ENCODE results near the gene ACSS1.

- TF ChIP-seq, protein P1, sequence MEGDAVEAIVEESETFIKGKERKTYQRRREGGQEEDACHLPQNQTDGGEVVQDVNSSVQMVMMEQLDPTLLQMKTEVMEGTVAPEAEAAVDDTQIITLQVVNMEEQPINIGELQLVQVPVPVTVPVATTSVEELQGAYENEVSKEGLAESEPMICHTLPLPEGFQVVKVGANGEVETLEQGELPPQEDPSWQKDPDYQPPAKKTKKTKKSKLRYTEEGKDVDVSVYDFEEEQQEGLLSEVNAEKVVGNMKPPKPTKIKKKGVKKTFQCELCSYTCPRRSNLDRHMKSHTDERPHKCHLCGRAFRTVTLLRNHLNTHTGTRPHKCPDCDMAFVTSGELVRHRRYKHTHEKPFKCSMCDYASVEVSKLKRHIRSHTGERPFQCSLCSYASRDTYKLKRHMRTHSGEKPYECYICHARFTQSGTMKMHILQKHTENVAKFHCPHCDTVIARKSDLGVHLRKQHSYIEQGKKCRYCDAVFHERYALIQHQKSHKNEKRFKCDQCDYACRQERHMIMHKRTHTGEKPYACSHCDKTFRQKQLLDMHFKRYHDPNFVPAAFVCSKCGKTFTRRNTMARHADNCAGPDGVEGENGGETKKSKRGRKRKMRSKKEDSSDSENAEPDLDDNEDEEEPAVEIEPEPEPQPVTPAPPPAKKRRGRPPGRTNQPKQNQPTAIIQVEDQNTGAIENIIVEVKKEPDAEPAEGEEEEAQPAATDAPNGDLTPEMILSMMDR (IDR thresholded peaks at IDR 0.05) = no peak
- TF ChIP-seq POLR2A (IDR thresholded peaks at IDR 0.05) = no peak
Observed at GRCh38 chr20:25063981-25064380, 6.0 kb upstream of the ACSS1 start.

Data from body of pancreas (tissue), 4 donors.